ENCODE data around the gene AMFR. TPM values are rescaled to one million over a fixed set of nuclear protein-coding genes. Genes with fewer than 3 reads are reported as not detected.

AMFR gene
- total and polyA plus RNA-seq, 10 of the 15 experiments (the other 5 are each of a cell fraction or from before 2014, with no cell fraction given): 8.2 to 67.6 (median 28.1) TPM

- Histone ChIP-seq H3K27me3 (replicated peaks in 1 of 2; ENCODE audit: control insufficient read depth in 2 of 2, insufficient read depth in 2 of 2, low read length in 1 of 2) (no peaks in the 10 kb centered on the region; a peak in 1 of 4 replicates), H4K20me1 (ENCODE audit: control insufficient read depth, insufficient read depth) (no peaks in the 10 kb centered on the region), H3K36me3 (ENCODE audit: control insufficient read depth in 2 of 2, insufficient read depth in 2 of 2, low read length in 1 of 2) (no peaks in the 10 kb centered on the region), H3K4me1 (ENCODE audit: control insufficient read depth, insufficient read depth, low read length) (no peaks in the 10 kb centered on the region), H2AFZ (ENCODE audit: control insufficient read depth, low read depth, low read length) (no peak overlapping the region), H3K9ac (ENCODE audit: control insufficient read depth, insufficient read depth, low read length) (no peak overlapping the region), H3K4me2 (ENCODE audit: control insufficient read depth, insufficient read depth) (no peak overlapping the region), H3K4me3 (no peak overlapping the region), H3K9me3 (replicated peaks; ENCODE audit: control insufficient read depth, insufficient read depth, low read length) (no peaks in the 10 kb centered on the region), H3K79me2 (ENCODE audit: control insufficient read depth, insufficient read depth, low read length) (no peaks in the 10 kb centered on the region), H3K27ac (ENCODE audit: control insufficient read depth, insufficient read depth) (no peak overlapping the region)
- ChIA-PET CTCF (no interaction called here), RAD21 (ENCODE audit: unreplicated experiment) (no interaction called here), POLR2A (no interaction called here), SMC1A (ENCODE audit: uncharacterized antibody, unreplicated experiment) (no interaction called here)
- no TSS peak for BruUV-seq (replicated peaks)
- FAIRE-seq: no peak
- intact Hi-C loops (cut with micrococcal nuclease; ENCODE audit: unreplicated experiment): no loop called here
- DNase-seq (ENCODE audit: low read depth, low spot score): no peak
- TF ChIP-seq SMARCA5 (IDR thresholded peaks at IDR 0.05) (no peak), TCF3 (IDR thresholded peaks at IDR 0.05; ENCODE audit: borderline replicate concordance, insufficient read depth, low read depth, low read length) (no peak), MYC (IDR thresholded peaks at IDR 0.05; ENCODE audit: insufficient read depth, insufficient read length, insufficient replicate concordance, low read length, severe bottlenecking) (no peak), ZNF274 (IDR thresholded peaks at IDR 0.05; ENCODE audit: insufficient read depth, insufficient read length) (no peak), IRF4 (IDR thresholded peaks at IDR 0.05; ENCODE audit: low read depth, low read length) (no peak), IKZF2 (IDR thresholded peaks at IDR 0.05) (no peak), ZNF217 (IDR thresholded peaks at IDR 0.05) (no peak), LARP7 (IDR thresholded peaks at IDR 0.05) (no peak), EED (IDR thresholded peaks at IDR 0.05; ENCODE audit: low read depth) (no peak)
- TF ChIP-seq, protein P1, sequence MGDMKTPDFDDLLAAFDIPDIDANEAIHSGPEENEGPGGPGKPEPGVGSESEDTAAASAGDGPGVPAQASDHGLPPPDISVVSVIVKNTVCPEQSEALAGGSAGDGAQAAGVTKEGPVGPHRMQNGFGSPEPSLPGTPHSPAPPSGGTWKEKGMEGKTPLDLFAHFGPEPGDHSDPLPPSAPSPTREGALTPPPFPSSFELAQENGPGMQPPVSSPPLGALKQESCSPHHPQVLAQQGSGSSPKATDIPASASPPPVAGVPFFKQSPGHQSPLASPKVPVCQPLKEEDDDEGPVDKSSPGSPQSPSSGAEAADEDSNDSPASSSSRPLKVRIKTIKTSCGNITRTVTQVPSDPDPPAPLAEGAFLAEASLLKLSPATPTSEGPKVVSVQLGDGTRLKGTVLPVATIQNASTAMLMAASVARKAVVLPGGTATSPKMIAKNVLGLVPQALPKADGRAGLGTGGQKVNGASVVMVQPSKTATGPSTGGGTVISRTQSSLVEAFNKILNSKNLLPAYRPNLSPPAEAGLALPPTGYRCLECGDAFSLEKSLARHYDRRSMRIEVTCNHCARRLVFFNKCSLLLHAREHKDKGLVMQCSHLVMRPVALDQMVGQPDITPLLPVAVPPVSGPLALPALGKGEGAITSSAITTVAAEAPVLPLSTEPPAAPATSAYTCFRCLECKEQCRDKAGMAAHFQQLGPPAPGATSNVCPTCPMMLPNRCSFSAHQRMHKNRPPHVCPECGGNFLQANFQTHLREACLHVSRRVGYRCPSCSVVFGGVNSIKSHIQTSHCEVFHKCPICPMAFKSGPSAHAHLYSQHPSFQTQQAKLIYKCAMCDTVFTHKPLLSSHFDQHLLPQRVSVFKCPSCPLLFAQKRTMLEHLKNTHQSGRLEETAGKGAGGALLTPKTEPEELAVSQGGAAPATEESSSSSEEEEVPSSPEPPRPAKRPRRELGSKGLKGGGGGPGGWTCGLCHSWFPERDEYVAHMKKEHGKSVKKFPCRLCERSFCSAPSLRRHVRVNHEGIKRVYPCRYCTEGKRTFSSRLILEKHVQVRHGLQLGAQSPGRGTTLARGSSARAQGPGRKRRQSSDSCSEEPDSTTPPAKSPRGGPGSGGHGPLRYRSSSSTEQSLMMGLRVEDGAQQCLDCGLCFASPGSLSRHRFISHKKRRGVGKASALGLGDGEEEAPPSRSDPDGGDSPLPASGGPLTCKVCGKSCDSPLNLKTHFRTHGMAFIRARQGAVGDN (IDR thresholded peaks at IDR 0.05): no peak
- 55% methylated on average over 17 of the region's 17 CpGs for WGBS (ENCODE audit: insufficient coverage, insufficient replicate concordance, low lambda C conversion rate, missing lambda C conversion rate)
- no peak for ATAC-seq
- in situ Hi-C loops (cut with MboI): no loop called here
Observed at GRCh38 chr16:56339431-56340195, 85.7 kb downstream of the AMFR start.

Data from GM12878 (cell line).